SK-N-SH (cell line): ENCODE measurements around the gene SECISBP2L. TPM values are rescaled to one million over a fixed set of nuclear protein-coding genes. Genes with fewer than 3 reads are reported as not detected.

ENCODE experiments used
- CTCF ChIA-PET: fragments of 300-600, 350-600 bp; formaldehyde crosslinking; extraction: SDS; loops from one replicate; lab custom pipeline; 2021; lab: Yijun Ruan, JAX
- POLR2A ChIA-PET: fragments of 350-600 bp; sonication (Branson Sonifier 250); formaldehyde crosslinking; extraction: SDS; loops from one replicate; lab custom pipeline; 2020; ENCODE audit warnings: antibody characterized with exemption, inconsistent platforms; lab: Yijun Ruan, JAX
- DNase-seq: peaks from one replicate; pipeline ENCODE4 v3.0.0; 2012
- H2AFZ ChIP-seq: fragments of 200-600 bp; sonication (generic); 2 replicates; pipeline ENCODE4 v1.8.1; 2016; ENCODE audit warnings: antibody characterized with exemption, mild to moderate bottlenecking, low read depth
- H3F3A ChIP-seq: fragments of 200-600 bp; sonication (generic); replicated peaks from 2 replicates; pipeline ENCODE3; 2016; ENCODE audit warnings: antibody characterized with exemption, mild to moderate bottlenecking; ENCODE audit not compliant: insufficient read depth
- H3K27ac ChIP-seq, 2 experiments: fragments of 200-500 bp in 1 of 2; fragments of 200-600 bp in 1 of 2; sonication (Bioruptor generic) in 1 of 2; sonication (generic), shearing (Covaris generic) in 1 of 2; 2 replicates each; pipeline versions ENCODE4 v1.5.1 to v1.6.1; 2014 to 2016; ENCODE audit warnings: low read depth in 2 of 2, inconsistent platforms in 1 of 2, low read length in 1 of 2, mild to moderate bottlenecking in 1 of 2, mixed read lengths in 1 of 2
- H3K27me3 ChIP-seq: fragments of 200-600 bp; sonication (generic), shearing (Covaris generic); 2 replicates; pipeline ENCODE4 v1.6.1; 2016; ENCODE audit warnings: mixed run types; ENCODE audit not compliant: insufficient read depth
- H3K36me3 ChIP-seq, 2 experiments: fragments of 200-500 bp in 1 of 2; fragments of 200-600 bp in 1 of 2; sonication (Bioruptor generic) in 1 of 2; sonication (generic) in 1 of 2; replicated peaks in 1 of 2; 2 replicates each; pipeline versions ENCODE3 to v1.5.1; 2014 to 2016; ENCODE audit warnings: low read length in 1 of 2, mild to moderate bottlenecking in 1 of 2; ENCODE audit not compliant: insufficient read depth in 2 of 2, control insufficient read depth in 1 of 2
- H3K4me1 ChIP-seq, 2 experiments: fragments of 200-500 bp in 1 of 2; fragments of 200-600 bp in 1 of 2; sonication (Bioruptor generic) in 1 of 2; sonication (generic), shearing (Covaris generic) in 1 of 2; 2 replicates each; pipeline versions ENCODE4 v1.5.1 to v1.6.1; 2014 to 2016; ENCODE audit warnings: low read depth in 1 of 2, low read length in 1 of 2, mixed run types in 1 of 2; ENCODE audit not compliant: insufficient read depth in 2 of 2, control insufficient read depth in 1 of 2
- H3K4me2 ChIP-seq: fragments of 200-600 bp; sonication (generic), shearing (Covaris generic); 2 replicates; pipeline ENCODE4 v1.6.1; 2017; ENCODE audit warnings: mixed run types
- H3K4me3 ChIP-seq, 2 experiments: fragments of 200-500 bp in 1 of 2; fragments of 200-600 bp in 1 of 2; sonication (Bioruptor generic) in 1 of 2; sonication (generic), shearing (Covaris generic) in 1 of 2; 2 replicates each; pipeline versions ENCODE4 v1.5.1 to v1.8.1; 2014 to 2016; ENCODE audit warnings: low read depth in 2 of 2, inconsistent platforms in 1 of 2, low read length in 1 of 2, mild to moderate bottlenecking in 1 of 2, mixed read lengths in 1 of 2, moderate library complexity in 1 of 2
- H3K79me2 ChIP-seq: fragments of 200-600 bp; sonication (generic); 2 replicates; pipeline ENCODE4 v1.8.1; 2017; ENCODE audit warnings: mild to moderate bottlenecking; ENCODE audit not compliant: insufficient read depth
- H3K9ac ChIP-seq: fragments of 200-600 bp; sonication (generic); 2 replicates; pipeline ENCODE4 v1.6.1; 2017; ENCODE audit warnings: mixed run types
- H3K9me2 ChIP-seq: fragments of 200-600 bp; sonication (generic); 2 replicates; pipeline ENCODE4 v1.6.1; 2017; ENCODE audit warnings: mixed run types
- H3K9me3 ChIP-seq: fragments of 200-600 bp; sonication (generic); 2 replicates; pipeline ENCODE4 v1.6.1; 2017; ENCODE audit warnings: mixed run types, mild to moderate bottlenecking, moderate library complexity
- H4K20me1 ChIP-seq: fragments of 200-600 bp; sonication (generic); 2 replicates; pipeline ENCODE4 v1.6.1; 2017; ENCODE audit warnings: mild to moderate bottlenecking, mixed run types; ENCODE audit not compliant: insufficient read depth
- CHD2 ChIP-seq: fragments of 150-350 bp; IDR thresholded peaks from 2 replicates; pipeline ENCODE4 v1.6.1; 2018; ENCODE audit warnings: low read length; ENCODE audit not compliant: partially characterized antibody
- CTCF ChIP-seq: fragments of 200-600 bp; sonication (generic); IDR thresholded peaks from 2 replicates; pipeline ENCODE4 v1.6.1; 2017; ENCODE audit warnings: antibody characterized with exemption, mild to moderate bottlenecking, moderate library complexity
- ELF1 ChIP-seq: IDR thresholded peaks from 2 replicates; pipeline ENCODE4 v1.4.0; 2012
- EZH2phosphoT487 ChIP-seq: fragments of 200-600 bp; sonication (generic); IDR thresholded peaks from 2 replicates; pipeline ENCODE4 v1.6.1; 2017; ENCODE audit warnings: low read depth, mixed run types, mild to moderate bottlenecking, antibody characterized with exemption, moderate library complexity, borderline replicate concordance
- FOXJ3 ChIP-seq: sonication (generic); formaldehyde crosslinking; IDR thresholded peaks from 2 replicates; pipeline ENCODE4 v1.5.1; 2020; ENCODE audit warnings: mild to moderate bottlenecking, missing genetic modification reagents
- FOXM1 ChIP-seq: IDR thresholded peaks from 2 replicates; pipeline ENCODE4 v1.4.0; 2012; ENCODE audit warnings: low read depth, mild to moderate bottlenecking
- GABPA ChIP-seq: IDR thresholded peaks from 2 replicates; pipeline ENCODE4 v1.4.0; 2012; ENCODE audit warnings: low read depth, mild to moderate bottlenecking
- JUND ChIP-seq: IDR thresholded peaks from 2 replicates; pipeline ENCODE4 v1.4.0; 2012
- NRF1 ChIP-seq: IDR thresholded peaks from 2 replicates; pipeline ENCODE4 v1.6.1; 2012; ENCODE audit warnings: low read depth, mild to moderate bottlenecking, low read length
- RCOR1 ChIP-seq: fragments of 150-350 bp; IDR thresholded peaks from 2 replicates; pipeline ENCODE4 v1.6.1; 2017; ENCODE audit warnings: antibody characterized with exemption, low read length
- SIN3A ChIP-seq: IDR thresholded peaks from 2 replicates; pipeline ENCODE4 v1.6.1; 2012; ENCODE audit warnings: low read depth, mild to moderate bottlenecking, low read length, moderate library complexity, borderline replicate concordance
- TAF1 ChIP-seq: IDR thresholded peaks from 2 replicates; pipeline ENCODE4 v1.6.1; 2012; ENCODE audit warnings: low read depth, mild to moderate bottlenecking, low read length, moderate library complexity, borderline replicate concordance
- TCF12 ChIP-seq: IDR thresholded peaks from 2 replicates; pipeline ENCODE4 v1.4.0; 2012
- TEAD4 ChIP-seq: IDR thresholded peaks from 2 replicates; pipeline ENCODE4 v1.4.0; 2012; ENCODE audit warnings: mild to moderate bottlenecking, borderline replicate concordance; ENCODE audit not compliant: insufficient read depth
- ZBTB33 ChIP-seq: IDR thresholded peaks from 2 replicates; pipeline ENCODE4 v1.4.0; 2012; ENCODE audit warnings: low read depth, borderline replicate concordance
- WGBS: methylation state at CpG from one replicate; pipeline ENCODE4 v1.1.6; 2017; ENCODE audit warnings: low lambda C conversion rate; 5-methylcytosine and 5-hydroxymethylcytosine counted together
- polyA plus RNA-seq, 3 experiments: library from polyadenylated mRNA; depleted of rRNA; stranded (reverse); fragments of >200 nt; gene quantifications; 2 replicates each; pipeline ENCODE4 v1.2.3, GENCODE V29; 2012
- TF ChIP-seq, protein P1 (sequence below): IDR thresholded peaks from 2 replicates; pipeline ENCODE4 v1.4.0; 2012; ENCODE audit warnings: low read depth
- TF ChIP-seq, protein P2 (sequence below): fragments of 150-350 bp; IDR thresholded peaks from 2 replicates; pipeline ENCODE4 v1.6.1; 2017; ENCODE audit warnings: antibody characterized with exemption, low read length, low read depth, borderline replicate concordance

Gene SECISBP2L
- polyA plus RNA-seq, 1 of the 3 experiments (the other 2 are of a cell fraction), result 6.0 TPM

- H3K27me3 ChIP-seq, result no peaks in the 10 kb centered on the region
- H3K9ac ChIP-seq, result no peak overlapping the region
- H3K9me3 ChIP-seq, result no peaks in the 10 kb centered on the region
- no peaks in the 10 kb centered on the region for H3F3A ChIP-seq
- TF ChIP-seq SIN3A, result no peak
- 0 out of 2 replicates have a peak, but pooled peaks have one; percentile 20 for TF ChIP-seq RCOR1
- TF ChIP-seq TCF12, result peak; percentile 65; the same call in 1 of the 2 replicates
- H3K4me2 ChIP-seq, result no peak overlapping the region
- no peak overlapping the region for H3K4me3 ChIP-seq
- H3K9me2 ChIP-seq, result no peaks in the 10 kb centered on the region
- H3K79me2 ChIP-seq, result no peaks in the 10 kb centered on the region
- ChIA-PET POLR2A (interaction anchor here (1.4 kb wide), 1 partner anchor 17 kb away, joined by 3 read pairs; no protein-coding TSS in a partner anchor), CTCF (interaction anchor here (3.8 kb wide), 1 partner anchor 18 kb away, joined by 22 read pairs; no protein-coding TSS in a partner anchor)
- H4K20me1 ChIP-seq, result no peaks in the 10 kb centered on the region
- H3K36me3 ChIP-seq, result peaks cover 75 to 79% of the 10 kb centered on the region in 2 experiments
- H3K4me1 ChIP-seq, result peaks cover 6 to 14% of the 10 kb centered on the region in 2 experiments; a peak in 2 of 4 replicates
- DNase-seq, result peak; percentile 29
- H2AFZ ChIP-seq, result no peak overlapping the region
- H3K27ac ChIP-seq, result peak overlapping the region in 1 of 2 experiments; percentile 28; a peak in 2 of 4 replicates
Measured at GRCh38 chr15:48993380-48993779, 52.9 kb downstream of the SECISBP2L start.

GRCh38 chr15:48992545-48992944 is 53.7 kb downstream of the SECISBP2L start:
- no peak for DNase-seq
- ChIA-PET CTCF (interaction anchor here (3.8 kb wide), 1 partner anchor 17 kb away, joined by 22 read pairs; no protein-coding TSS in a partner anchor), POLR2A (interaction anchor here (1.4 kb wide), 1 partner anchor 17 kb away, joined by 3 read pairs; no protein-coding TSS in a partner anchor)
- 100% methylated on average over 1 of the region's 1 CpG for WGBS
- Histone ChIP-seq H2AFZ (no peak overlapping the region), H4K20me1 (no peaks in the 10 kb centered on the region), H3K4me1 (peaks cover 6 to 14% of the 10 kb centered on the region in 2 experiments; a peak in 2 of 4 replicates), H3K27ac (no peak overlapping the region), H3F3A (no peaks in the 10 kb centered on the region), H3K79me2 (no peaks in the 10 kb centered on the region), H3K9me3 (no peaks in the 10 kb centered on the region), H3K9me2 (no peaks in the 10 kb centered on the region), H3K36me3 (peaks cover 71 to 74% of the 10 kb centered on the region in 2 experiments), H3K4me2 (no peak overlapping the region), H3K9ac (no peak overlapping the region), H3K4me3 (no peak overlapping the region), H3K27me3 (no peaks in the 10 kb centered on the region)
- TF ChIP-seq TEAD4 (no peak), CHD2 (no peak)

DNA sequence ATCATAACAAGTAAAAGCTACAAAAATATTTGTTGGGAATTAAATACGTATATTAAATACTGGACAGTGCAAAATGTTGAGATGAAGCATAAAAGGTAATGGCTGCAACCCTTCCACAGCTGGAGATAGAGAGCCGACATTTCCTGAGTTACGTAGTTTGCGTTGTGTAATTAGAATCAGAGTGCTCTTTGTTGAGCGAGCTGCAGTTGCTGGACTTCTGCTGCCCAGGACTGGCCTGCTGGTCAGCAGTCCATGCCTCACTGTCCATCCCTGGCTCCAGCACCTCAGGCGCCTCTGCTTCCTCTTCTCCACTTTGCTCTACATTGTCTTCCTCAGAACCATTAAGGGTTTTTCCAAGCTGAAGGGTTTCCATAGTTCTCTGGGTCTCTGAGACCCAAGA is 54.1 kb downstream of the SECISBP2L start:
- Histone ChIP-seq H3K27me3 (no peaks in the 10 kb centered on the region), H3K9me2 (no peaks in the 10 kb centered on the region), H3K4me3 (no peak overlapping the region), H3K9me3 (no peaks in the 10 kb centered on the region), H3K36me3 (peaks cover 68 to 70% of the 10 kb centered on the region in 2 experiments), H3K79me2 (no peaks in the 10 kb centered on the region), H3K27ac (no peak overlapping the region), H3K4me1 (peaks cover 6 to 14% of the 10 kb centered on the region in 2 experiments; a peak in 2 of 4 replicates), H3K4me2 (no peak overlapping the region), H3K9ac (no peak overlapping the region), H3F3A (no peaks in the 10 kb centered on the region), H4K20me1 (no peaks in the 10 kb centered on the region), H2AFZ (no peak overlapping the region)
- TF ChIP-seq FOXM1, result no peak
- no peak for TF ChIP-seq NRF1
- no peak for TF ChIP-seq EZH2phosphoT487
- no peak for TF ChIP-seq TAF1
- no peak for TF ChIP-seq GABPA
- TF ChIP-seq ZBTB33, result no peak
- no peak for TF ChIP-seq JUND
- no peak for TF ChIP-seq CTCF
- TF ChIP-seq, protein P1, sequence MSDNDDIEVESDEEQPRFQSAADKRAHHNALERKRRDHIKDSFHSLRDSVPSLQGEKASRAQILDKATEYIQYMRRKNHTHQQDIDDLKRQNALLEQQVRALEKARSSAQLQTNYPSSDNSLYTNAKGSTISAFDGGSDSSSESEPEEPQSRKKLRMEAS, result no peak
- TF ChIP-seq FOXJ3, result no peak
- TF ChIP-seq ELF1, result no peak
- TF ChIP-seq, protein P2, sequence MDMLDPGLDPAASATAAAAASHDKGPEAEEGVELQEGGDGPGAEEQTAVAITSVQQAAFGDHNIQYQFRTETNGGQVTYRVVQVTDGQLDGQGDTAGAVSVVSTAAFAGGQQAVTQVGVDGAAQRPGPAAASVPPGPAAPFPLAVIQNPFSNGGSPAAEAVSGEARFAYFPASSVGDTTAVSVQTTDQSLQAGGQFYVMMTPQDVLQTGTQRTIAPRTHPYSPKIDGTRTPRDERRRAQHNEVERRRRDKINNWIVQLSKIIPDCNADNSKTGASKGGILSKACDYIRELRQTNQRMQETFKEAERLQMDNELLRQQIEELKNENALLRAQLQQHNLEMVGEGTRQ, result no peak
- ChIA-PET CTCF (interaction anchor here (3.8 kb wide), 1 partner anchor 16 kb away, joined by 22 read pairs; no protein-coding TSS in a partner anchor), POLR2A (interaction anchor here (1.4 kb wide), 1 partner anchor 16 kb away, joined by 3 read pairs; no protein-coding TSS in a partner anchor)
- WGBS, result 91% methylated on average over 5 of the region's 6 CpGs
- DNase-seq, result no peak
